Stimulated activated CD4-positive, alpha-beta T cell treated with anti-CD3 and anti-CD28 coated beads, Interleukin-15, amount 100 ng/mL, for 1 hour (primary cell): ENCODE measurements around the gene WSCD2.

Source experiments
- DNase-seq, 2 donors: peaks; one replicate each; pipeline ENCODE4 v3.0.0-alpha.2; 2020; ENCODE audit warnings: low read depth in 1 of 2, low spot score in 1 of 2

The WSCD2 gene

GRCh38 chr12:108126990-108127501 is 2.0 kb upstream of the WSCD2 start:
- DNase-seq: no peak

DNA sequence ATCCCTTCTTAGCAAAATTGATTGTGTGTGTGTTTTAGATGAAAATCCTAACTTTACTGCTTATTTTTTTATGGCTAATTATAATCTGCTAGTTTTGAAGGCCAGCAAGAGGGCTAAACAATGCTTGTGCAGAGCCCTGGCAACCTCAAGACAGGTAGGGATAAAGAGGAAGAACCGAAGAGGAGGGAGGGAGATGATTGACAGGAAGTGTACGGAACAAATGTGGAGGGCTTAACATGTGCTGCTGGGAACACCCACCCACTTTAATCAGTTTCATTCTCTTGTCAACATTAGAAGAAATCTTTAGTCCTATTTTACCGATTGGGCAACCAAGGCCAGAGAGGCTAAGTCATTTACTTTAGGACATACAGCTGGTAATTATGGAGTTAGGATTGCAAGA is 1.4 kb upstream of the WSCD2 start:
- no peak for DNase-seq

DNA sequence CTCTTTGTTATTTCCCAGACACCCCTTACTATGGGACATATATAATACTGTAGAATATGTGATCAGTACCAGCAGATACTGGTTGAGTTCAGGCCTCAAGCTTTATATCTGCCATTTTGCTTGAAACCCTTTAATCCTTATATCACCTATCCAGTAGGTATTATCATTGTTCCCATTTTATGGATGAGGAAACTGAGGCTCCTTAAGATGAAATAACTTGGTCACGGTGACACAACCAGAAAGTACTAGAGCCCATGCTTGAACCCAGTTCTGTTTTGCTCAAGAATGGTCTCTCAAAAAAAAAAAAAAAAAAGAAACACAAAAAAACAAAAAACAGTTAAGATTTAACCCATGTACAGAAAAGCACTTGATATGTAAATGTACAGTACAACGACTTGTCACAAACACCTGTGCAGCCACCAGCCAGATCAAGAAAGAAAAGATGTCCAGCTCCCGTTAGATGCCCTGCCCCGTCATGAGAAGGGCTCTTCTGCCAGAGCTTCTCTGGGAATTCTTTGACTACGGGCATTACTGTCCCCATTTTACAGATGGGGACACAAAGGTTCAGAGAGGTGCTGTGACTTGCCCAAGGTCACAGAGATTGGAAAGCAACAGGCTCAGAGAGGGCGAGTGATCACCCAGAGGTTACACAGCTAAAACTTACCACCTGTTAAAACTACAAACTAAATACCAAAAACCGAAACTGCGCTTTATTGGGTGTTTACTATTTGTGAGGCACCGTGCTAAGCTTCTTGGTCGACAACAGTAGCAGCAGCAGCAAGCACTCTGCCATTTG is 669 bp upstream of the WSCD2 start:
- DNase-seq: no peak

DNA sequence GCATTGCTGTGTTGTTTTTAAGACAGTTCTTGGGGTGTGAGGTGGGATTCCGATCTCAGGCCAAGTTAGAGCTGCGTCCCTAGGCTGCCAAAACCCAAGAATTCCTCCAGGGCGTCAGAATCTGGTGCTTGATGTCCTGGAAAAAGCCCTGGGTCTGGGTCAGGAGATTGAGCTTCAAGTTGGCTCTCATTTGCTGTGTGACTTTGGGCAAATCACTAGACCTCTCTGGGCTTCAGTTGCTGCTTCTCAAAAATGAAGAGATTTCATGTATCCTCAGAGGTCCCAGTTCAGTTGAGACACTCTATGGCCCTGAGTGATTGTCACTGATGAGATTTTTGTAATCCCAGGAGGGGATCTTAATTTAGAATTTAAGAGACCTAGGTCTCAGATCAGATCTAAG is 1.9 kb downstream of the WSCD2 start:
- no peak for DNase-seq

- no peak for DNase-seq
Observed at GRCh38 chr12:108131657-108132126, 2.6 kb downstream of the WSCD2 start.

DNA sequence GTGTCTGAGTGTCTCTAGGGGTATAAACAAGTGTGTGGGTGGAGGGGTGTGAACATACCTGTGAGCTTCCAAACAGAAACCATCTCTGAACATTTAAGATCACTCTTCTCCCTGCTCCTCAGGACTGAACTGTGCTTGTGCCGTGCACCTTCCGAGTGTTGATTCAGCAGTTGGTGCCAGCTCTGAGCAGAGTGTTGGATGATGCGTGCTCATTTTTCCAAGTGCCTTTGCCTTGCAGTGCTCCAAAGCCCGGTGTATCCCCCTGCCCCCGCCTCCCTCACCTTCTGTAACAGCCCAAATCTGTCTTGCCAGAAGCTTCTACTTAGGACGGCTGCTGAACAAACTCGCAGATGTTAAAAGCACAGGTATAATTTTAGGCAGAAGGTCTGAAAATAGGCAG is 4.4 kb downstream of the WSCD2 start:
- DNase-seq: no peak

- DNase-seq: no peak
Observed at GRCh38 chr12:108134744-108135143, 5.7 kb downstream of the WSCD2 start.

GRCh38 chr12:108135627-108136026 is 6.5 kb downstream of the WSCD2 start:
- no peak for DNase-seq

DNA sequence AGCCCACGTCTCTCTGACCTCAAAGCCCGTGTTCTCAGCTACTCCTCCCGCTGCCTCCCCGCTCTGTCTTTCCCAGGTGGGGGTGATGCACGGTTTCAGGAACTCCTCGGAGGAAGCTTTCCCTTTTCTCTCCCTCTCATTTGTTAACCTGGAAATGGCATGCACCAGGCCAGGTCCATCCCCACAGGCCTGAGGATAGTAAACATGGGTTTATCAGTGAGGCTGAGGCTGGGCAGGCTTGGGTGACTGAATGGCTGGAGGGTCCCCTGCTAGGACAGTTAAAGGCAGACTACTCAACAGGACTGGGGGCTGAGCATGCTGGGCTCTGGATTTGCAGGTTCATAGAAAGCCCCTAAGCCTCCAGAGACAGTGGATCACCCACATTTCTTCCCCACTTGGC is 7.6 kb downstream of the WSCD2 start:
- no peak for DNase-seq

- DNase-seq: no peak
Observed at GRCh38 chr12:108139454-108139853, 10.4 kb downstream of the WSCD2 start.

DNA sequence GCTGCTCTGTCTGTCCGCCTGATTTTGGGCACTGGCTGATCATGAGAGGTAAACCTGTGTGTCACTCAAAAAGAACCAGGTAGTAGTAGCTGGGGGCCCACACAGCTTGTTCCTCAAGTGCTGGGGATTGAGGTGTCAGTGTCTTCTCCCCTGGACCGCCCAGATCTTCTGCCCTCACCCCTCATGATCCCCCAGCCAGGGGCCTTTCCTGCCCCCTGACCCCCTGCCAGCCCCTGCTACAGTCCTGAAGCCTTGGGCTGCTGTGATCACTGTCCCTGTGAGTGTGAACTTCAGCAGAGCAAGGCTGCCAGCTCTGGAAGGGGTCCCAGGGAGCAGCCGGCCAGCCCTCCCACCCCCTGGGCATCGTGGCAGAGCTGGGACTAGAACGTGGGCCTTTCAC is 11.4 kb downstream of the WSCD2 start:
- no peak for DNase-seq

DNA sequence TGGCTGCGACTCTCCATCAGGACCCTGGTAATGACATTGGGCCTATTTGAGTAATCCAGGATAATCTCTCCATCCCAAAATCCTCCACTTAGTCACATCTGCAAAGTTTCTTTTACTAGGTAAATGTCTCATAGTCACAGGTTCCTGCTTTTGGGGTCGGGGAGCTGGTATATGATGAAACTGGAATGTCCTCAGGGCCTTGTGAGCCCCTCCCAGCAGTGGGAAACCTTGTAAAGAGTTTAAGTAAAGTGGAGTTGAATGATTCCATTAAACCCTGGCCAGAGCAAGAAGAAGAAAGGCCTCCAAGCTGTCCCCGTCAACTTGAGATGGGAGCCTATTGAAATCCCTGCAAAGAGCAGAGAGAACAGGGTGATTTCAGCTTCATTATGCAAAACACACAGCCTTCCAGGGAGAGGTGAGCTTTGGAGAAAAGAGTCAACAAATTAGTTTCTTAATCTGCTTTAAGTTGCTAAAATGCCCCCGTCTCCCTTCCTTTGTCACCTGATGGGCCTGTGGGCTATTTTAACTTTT is 12.6 kb downstream of the WSCD2 start:
- DNase-seq: no peak

DNA sequence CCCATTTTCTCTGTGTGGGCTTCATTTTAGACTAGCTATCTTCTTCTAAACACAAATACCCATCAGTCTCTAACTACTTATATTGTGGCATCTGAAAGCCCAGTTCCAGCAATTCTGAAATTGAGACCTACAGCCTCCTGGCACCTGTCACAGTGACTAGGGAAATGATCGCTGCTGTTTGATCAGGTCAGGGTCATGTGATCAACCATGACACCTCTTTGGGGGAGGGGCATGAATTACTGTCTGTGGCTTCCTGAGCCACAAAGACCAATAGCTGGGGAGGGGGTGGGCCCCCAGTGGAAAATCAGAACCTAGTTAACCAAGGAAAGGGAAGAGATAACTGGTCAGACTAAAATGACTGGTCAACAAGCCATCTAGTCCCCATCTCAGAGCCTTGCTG is 14.1 kb downstream of the WSCD2 start:
- no peak for DNase-seq

DNA sequence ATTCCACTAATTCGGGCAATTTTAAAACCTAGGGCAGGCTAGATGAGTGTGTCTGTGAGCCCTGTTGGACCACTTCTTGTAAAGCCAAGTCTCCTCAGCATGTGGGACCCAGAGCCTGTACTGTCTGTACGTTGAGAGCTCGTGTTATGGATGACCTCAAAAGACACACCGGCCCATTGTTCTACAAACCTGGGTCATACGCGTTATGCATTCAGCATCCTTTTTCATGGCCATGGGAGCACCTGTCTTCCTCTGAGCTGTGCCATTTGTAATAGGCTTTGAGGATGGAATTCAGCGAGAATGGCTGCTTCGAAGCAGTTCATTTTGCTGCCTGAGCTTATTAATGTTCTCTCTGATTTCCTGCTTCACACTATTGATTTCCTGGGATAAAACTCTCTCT is 15.0 kb downstream of the WSCD2 start:
- no peak for DNase-seq

DNA sequence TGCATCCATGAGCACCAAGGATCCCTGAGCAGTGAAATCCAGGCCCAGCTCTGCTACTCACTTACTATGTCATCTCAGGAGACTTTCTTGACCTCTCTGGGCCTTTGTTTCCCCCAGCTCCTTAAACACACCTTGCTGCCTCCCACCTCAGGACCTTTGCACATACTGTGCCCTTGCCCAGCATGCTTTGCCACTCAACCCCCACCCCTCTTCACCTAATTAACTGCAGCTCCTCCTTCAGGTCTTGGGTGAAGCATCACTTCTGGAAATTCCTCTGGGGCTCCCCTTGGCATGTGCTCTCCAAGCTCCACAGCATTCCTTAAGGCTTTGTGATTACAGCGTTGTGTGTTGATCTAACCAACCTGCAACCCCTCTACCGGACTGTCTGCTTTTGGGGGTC is 15.9 kb downstream of the WSCD2 start:
- no peak for DNase-seq

GRCh38 chr12:108146035-108146893 is 17.2 kb downstream of the WSCD2 start:
- DNase-seq: no peak

GRCh38 chr12:108147279-108147678 is 18.2 kb downstream of the WSCD2 start:
- DNase-seq: no peak

DNA sequence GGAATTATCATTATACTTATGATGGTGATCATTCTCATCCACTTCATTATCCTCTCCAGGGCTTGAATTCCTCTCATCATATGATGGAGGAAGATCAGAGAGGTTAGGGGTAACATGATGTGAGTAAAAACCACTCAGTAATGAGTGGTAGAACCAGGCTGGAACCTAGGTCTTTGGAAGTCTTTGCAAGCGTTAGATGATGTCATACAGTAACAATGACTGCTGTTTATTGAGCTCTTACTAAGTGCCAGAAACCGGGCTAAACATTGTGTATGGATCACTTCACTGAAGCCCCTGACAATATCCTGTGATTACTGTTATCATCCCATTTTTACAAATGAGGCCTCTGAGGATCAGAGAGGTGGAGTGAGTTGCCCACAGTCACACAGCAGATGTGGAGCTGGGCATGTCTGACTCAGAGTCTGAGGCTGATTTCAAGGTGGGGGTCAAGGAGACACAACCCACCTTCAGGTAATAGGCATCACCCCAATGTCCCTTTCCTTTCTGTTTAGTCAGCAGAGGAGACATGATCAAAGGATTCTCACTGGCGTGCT is 19.5 kb downstream of the WSCD2 start:
- DNase-seq: no peak

DNA sequence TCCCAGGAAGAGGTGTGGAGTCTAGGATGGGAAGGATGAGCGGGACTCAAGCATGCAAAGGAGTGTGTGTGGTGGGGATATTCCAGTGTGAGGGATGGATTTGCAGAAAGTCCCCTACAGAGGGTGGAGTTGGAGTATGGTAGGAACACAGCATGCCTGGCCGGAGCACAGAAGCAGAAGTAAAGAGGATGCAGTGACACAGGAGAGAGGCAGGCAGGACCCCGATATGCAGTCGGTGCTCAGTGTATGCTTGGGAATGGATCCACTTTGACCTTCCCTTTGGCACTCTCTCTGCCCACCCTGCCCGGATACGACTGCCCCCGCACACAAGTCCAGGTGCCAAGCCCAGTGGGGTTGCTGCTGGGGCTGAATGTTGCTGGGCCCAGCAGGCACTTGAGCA is 21.3 kb downstream of the WSCD2 start:
- DNase-seq: no peak

GRCh38 chr12:108151533-108152169 is 22.6 kb downstream of the WSCD2 start:
- no peak for DNase-seq

- DNase-seq: no peak
Observed at GRCh38 chr12:108152170-108152538, 23.1 kb downstream of the WSCD2 start.
